Fibroblast of lung (primary cell): ENCODE data around the gene CHSY1. TPM values are rescaled to one million over a fixed set of nuclear protein-coding genes. Genes with fewer than 3 reads are reported as not detected.

ENCODE experiments used
- DNase-seq, 2 donors: peaks; one replicate each; pipeline versions ENCODE4 v3.0.0 to v3.0.0-alpha.2; 2010; ENCODE audit warnings: low read depth in 2 of 2
- H2AFZ ChIP-seq: 2 replicates; pipeline ENCODE4 v1.5.1; 2012; ENCODE audit warnings: low read length, control low read depth, inconsistent platforms
- H3K27ac ChIP-seq: 2 replicates; pipeline ENCODE4 v1.5.1; 2011; ENCODE audit warnings: low read length, control low read depth; ENCODE audit not compliant: insufficient read depth
- H3K27me3 ChIP-seq: 2 replicates; pipeline ENCODE4 v1.5.1; 2011; ENCODE audit warnings: mild to moderate bottlenecking, low read length; ENCODE audit not compliant: control insufficient read depth, insufficient read depth
- H3K36me3 ChIP-seq: 2 replicates; pipeline ENCODE4 v1.5.1; 2011; ENCODE audit warnings: low read length; ENCODE audit not compliant: control insufficient read depth, insufficient read depth
- H3K4me1 ChIP-seq: 2 replicates; pipeline ENCODE4 v1.5.1; 2011; ENCODE audit warnings: low read length; ENCODE audit not compliant: control insufficient read depth, insufficient read depth; ENCODE audit errors: extremely low read depth
- H3K4me2 ChIP-seq: 2 replicates; pipeline ENCODE4 v1.5.1; 2011; ENCODE audit warnings: low read length, control low read depth; ENCODE audit not compliant: insufficient read depth; ENCODE audit errors: extremely low read depth
- H3K4me3 ChIP-seq, 4 experiments: fragments of 200-600 bp in 1 of 4; sonication (generic) in 1 of 4; replicated peaks in 1 of 4; 2 replicates each; pipeline ENCODE4 v1.5.1; 2011 to 2016; ENCODE audit warnings: low read length in 4 of 4, low read depth in 3 of 4, mild to moderate bottlenecking in 3 of 4, control low read depth in 2 of 4, inconsistent platforms in 1 of 4, mixed read lengths in 1 of 4; ENCODE audit not compliant: insufficient read depth in 1 of 4; ENCODE audit errors: control extremely low read depth in 1 of 4
- H3K79me2 ChIP-seq: 2 replicates; pipeline ENCODE4 v1.5.1; 2012; ENCODE audit warnings: mild to moderate bottlenecking, low read length, inconsistent platforms; ENCODE audit not compliant: control insufficient read depth, insufficient read depth
- H3K9ac ChIP-seq: 2 replicates; pipeline ENCODE4 v1.5.1; 2011; ENCODE audit warnings: mild to moderate bottlenecking, low read length, control low read depth; ENCODE audit not compliant: insufficient read depth
- H3K9me3 ChIP-seq: 2 replicates; pipeline ENCODE4 v1.5.1; 2012; ENCODE audit warnings: low read depth, low read length; ENCODE audit not compliant: control insufficient read depth, insufficient read depth
- H4K20me1 ChIP-seq: 2 replicates; pipeline ENCODE4 v1.5.1; 2011; ENCODE audit warnings: low read length; ENCODE audit not compliant: control insufficient read depth, insufficient read depth; ENCODE audit errors: extremely low read depth
- CTCF ChIP-seq, 2 donors: IDR thresholded peaks in 1 of 2; conservative IDR thresholded peaks in 1 of 2; 1 replicate in 1 of 2; 2 replicates in 1 of 2; pipeline ENCODE4 v1.5.1; 2011 to 2012; ENCODE audit warnings: low read length in 2 of 2, control low read depth in 1 of 2, inconsistent platforms in 1 of 2, low read depth in 1 of 2, mild to moderate bottlenecking in 1 of 2
- EZH2 ChIP-seq: IDR thresholded peaks from 2 replicates; pipeline ENCODE4 v1.5.1; 2012; ENCODE audit warnings: low read length, control low read depth, mild to moderate bottlenecking; ENCODE audit errors: missing control alignments
- polyA plus RNA-seq, 2 donors: library from polyadenylated mRNA; depleted of rRNA in 1 of 2; stranded (reverse) in 1 of 2; unstranded in 1 of 2; fragments of >200 nt; gene quantifications; 2 replicates each; pipeline ENCODE4 v1.2.1, GENCODE V29; 2011 to 2012; ENCODE audit warnings: missing spikeins in 1 of 2
- total RNA-seq: library from RNA; depleted of rRNA; stranded (reverse); fragments of >200 nt; gene quantifications from 2 replicates; pipeline ENCODE4 v1.2.1, GENCODE V29; 2014

The CHSY1 gene
- total and polyA plus RNA-seq, 2 donors (not counting 1 experiment from before 2014, with no cell fraction given) = 28.6 to 57.0 TPM

- H3K9ac ChIP-seq = no peak overlapping the region
- H3K4me2 ChIP-seq = no peak overlapping the region
- no peak for DNase-seq
- H3K9me3 ChIP-seq = no peaks in the 10 kb centered on the region
- H2AFZ ChIP-seq = no peak overlapping the region
- H4K20me1 ChIP-seq = no peaks in the 10 kb centered on the region
- TF ChIP-seq EZH2 (no peak), CTCF (conservative IDR thresholded peaks at IDR 0.05 in 1 of 2, IDR thresholded peaks at IDR 0.05 in 1 of 2; ENCODE audit: low read depth in 1 of 2, low read length in 2 of 2) (no peak)
- no peaks in the 10 kb centered on the region for H3K79me2 ChIP-seq
- H3K4me3 ChIP-seq = no peak overlapping the region
- no peaks in the 10 kb centered on the region for H3K27me3 ChIP-seq
- H3K27ac ChIP-seq = no peak overlapping the region
- H3K36me3 ChIP-seq = no peaks in the 10 kb centered on the region
- H3K4me1 ChIP-seq = peaks cover 2% of the 10 kb centered on the region
Observed at GRCh38 chr15:101147181-101147580, 104.7 kb downstream of the CHSY1 start.

- Histone ChIP-seq H2AFZ (no peak overlapping the region), H3K9ac (no peak overlapping the region), H3K9me3 (no peaks in the 10 kb centered on the region), H3K36me3 (no peaks in the 10 kb centered on the region), H3K27me3 (no peaks in the 10 kb centered on the region), H3K27ac (no peak overlapping the region), H3K4me2 (no peak overlapping the region), H3K4me3 (no peak overlapping the region), H3K79me2 (no peaks in the 10 kb centered on the region), H4K20me1 (no peaks in the 10 kb centered on the region), H3K4me1 (peaks cover 2% of the 10 kb centered on the region)
- DNase-seq = no peak
- TF ChIP-seq EZH2 (no peak), CTCF (conservative IDR thresholded peaks at IDR 0.05 in 1 of 2, IDR thresholded peaks at IDR 0.05 in 1 of 2; ENCODE audit: low read depth in 1 of 2, low read length in 2 of 2) (no peak)
Observed at GRCh38 chr15:101146118-101146702, 105.6 kb downstream of the CHSY1 start.

GRCh38 chr15:101145362-101145761 lies 106.5 kb downstream of the CHSY1 start:
- H3K27me3 ChIP-seq = no peaks in the 10 kb centered on the region
- H3K4me3 ChIP-seq = no peak overlapping the region
- no peak overlapping the region for H3K27ac ChIP-seq
- no peak overlapping the region for H3K4me2 ChIP-seq
- DNase-seq = peak; percentile 59 to 60
- no peak overlapping the region for H2AFZ ChIP-seq
- no peaks in the 10 kb centered on the region for H4K20me1 ChIP-seq
- H3K36me3 ChIP-seq = no peaks in the 10 kb centered on the region
- H3K9me3 ChIP-seq = no peaks in the 10 kb centered on the region
- H3K9ac ChIP-seq = no peak overlapping the region
- peaks cover 2% of the 10 kb centered on the region for H3K4me1 ChIP-seq
- no peaks in the 10 kb centered on the region for H3K79me2 ChIP-seq
- TF ChIP-seq CTCF (conservative IDR thresholded peaks at IDR 0.05 in 1 of 2, IDR thresholded peaks at IDR 0.05 in 1 of 2; ENCODE audit: low read depth in 1 of 2, low read length in 2 of 2) = no peak
